H1 (cell line): ENCODE measurements around the gene ATOH8. TPM values are rescaled to one million over a fixed set of nuclear protein-coding genes. Genes with fewer than 3 reads are reported as not detected.

Experiments used
- KDM5A ChIP-seq: fragments of 200-600 bp; IDR thresholded peaks from 2 replicates; pipeline ENCODE4 v1.7.1; 2012; ENCODE audit warnings: mild to moderate bottlenecking, low read length, inconsistent platforms, mixed read lengths
- RBBP5 ChIP-seq: IDR thresholded peaks from 2 replicates; pipeline ENCODE4 v1.7.1; 2012; ENCODE audit warnings: low read depth, mild to moderate bottlenecking, inconsistent platforms, low read length, moderate library complexity, borderline replicate concordance
- polyA plus RNA-seq, 7 experiments: library from polyadenylated mRNA; depleted of rRNA in 3 of 7; stranded (reverse) in 5 of 7; unstranded in 2 of 7; fragments of >200 nt in 5 of 7; fragments of 200-250 nt in 2 of 7; gene quantifications; 1 replicate in 5 of 7; 2 replicates in 1 of 7; 4 replicates in 1 of 7; pipeline versions ENCODE4 v1.2.1 to v1.2.3, GENCODE V29; 2011 to 2013; ENCODE audit warnings: missing spikeins in 2 of 7, mixed read lengths in 2 of 7
- total RNA-seq: library from RNA; stranded (reverse); fragmentation: NEBNext Ultra II Directional; extraction: Animal tissue kit (Norgen Biotek cat#: 25700); gene quantifications from 2 replicates; pipeline ENCODE4 v1.2.1, GENCODE V29; 2021

ATOH8 gene
- total and polyA plus RNA-seq, 2 of the 8 experiments (the other 6 are each of a cell fraction or from before 2014, with no cell fraction given), result 0.50 to 0.53 TPM

GRCh38 chr2:85740193-85740592 is 13.6 kb upstream of the ATOH8 start (continued):
- TF ChIP-seq RBBP5, result no peak
- no peak for TF ChIP-seq KDM5A
